SK-N-SH treated with all-trans-retinoic acid at 6 μM for 48 hours (cell line): ENCODE measurements around the gene FGF3.

Source experiments
- ATAC-seq: fragments of 200-7000 bp; cut with Tn5 transposase; 3 replicates; pipeline ENCODE4 v1.9.1; 2020; ENCODE audit warnings: mild to moderate bottlenecking, moderate library complexity
- ARNTL ChIP-seq: fragments of 450-650 bp; formaldehyde crosslinking; IDR thresholded peaks from 2 replicates; pipeline ENCODE4 v1.5.0; 2020; ENCODE audit warnings: low read depth, mild to moderate bottlenecking, moderate library complexity, borderline replicate concordance
- BACH2 ChIP-seq: fragments of 250-450 bp; sonication (Bioruptor Pico); IDR thresholded peaks from 2 replicates; pipeline ENCODE4 v1.9.0; 2021; ENCODE audit warnings: mild to moderate bottlenecking, borderline replicate concordance
- CSDC2 ChIP-seq: fragments of 250-450 bp; sonication (Bioruptor Pico); IDR thresholded peaks from 2 replicates; pipeline ENCODE4 v1.5.0; 2020; ENCODE audit warnings: mild to moderate bottlenecking, moderate library complexity
- GLIS3 ChIP-seq: fragments of 250-450 bp; sonication (Bioruptor Pico); IDR thresholded peaks from 2 replicates; pipeline ENCODE4 v1.5.0; 2020; ENCODE audit warnings: mild to moderate bottlenecking, moderate library complexity
- ISL1 ChIP-seq: fragments of 250-450 bp; sonication (Bioruptor Pico); IDR thresholded peaks from 2 replicates; pipeline ENCODE4 v2.1.2; 2022; ENCODE audit warnings: mild to moderate bottlenecking, moderate library complexity
- OSR1 ChIP-seq: fragments of 250-450 bp; sonication (Bioruptor Pico); IDR thresholded peaks from 2 replicates; pipeline ENCODE4 v1.8.0; 2022; ENCODE audit warnings: moderate library complexity, mild to moderate bottlenecking, inconsistent platforms
- PPARA ChIP-seq: fragments of 250-450 bp; sonication (Bioruptor Pico); IDR thresholded peaks from 2 replicates; pipeline ENCODE4 v1.5.0; 2020; ENCODE audit warnings: mild to moderate bottlenecking, borderline replicate concordance
- RARB ChIP-seq: fragments of 250-450 bp; sonication (Bioruptor Pico); IDR thresholded peaks from 2 replicates; pipeline ENCODE4 v1.8.0; 2021; ENCODE audit warnings: mild to moderate bottlenecking, moderate library complexity
- SNAI2 ChIP-seq: fragments of 250-450 bp; sonication (Bioruptor Pico); IDR thresholded peaks from 2 replicates; pipeline ENCODE4 v1.5.0; 2020; ENCODE audit warnings: mild to moderate bottlenecking, moderate library complexity
- TCF4 ChIP-seq: fragments of 250-450 bp; sonication (Bioruptor Pico); IDR thresholded peaks from 2 replicates; pipeline ENCODE4 v1.8.0; 2021; ENCODE audit warnings: mild to moderate bottlenecking, moderate library complexity, borderline replicate concordance
- TOX ChIP-seq: fragments of 250-450 bp; sonication (Bioruptor Pico); IDR thresholded peaks from 2 replicates; pipeline ENCODE4 v1.8.0; 2021; ENCODE audit warnings: mild to moderate bottlenecking, moderate library complexity, borderline replicate concordance
- ZC3H10 ChIP-seq: fragments of 250-450 bp; sonication (Bioruptor Pico); IDR thresholded peaks from 2 replicates; pipeline ENCODE4 v1.5.1; 2021; ENCODE audit warnings: mild to moderate bottlenecking, moderate library complexity
- ZFP3 ChIP-seq: fragments of 250-450 bp; sonication (Bioruptor Pico); IDR thresholded peaks from 2 replicates; pipeline ENCODE4 v1.5.0; 2020; ENCODE audit warnings: mild to moderate bottlenecking, moderate library complexity
- ZFP30 ChIP-seq: fragments of 450-650 bp; formaldehyde crosslinking; IDR thresholded peaks from 2 replicates; pipeline ENCODE4 v1.5.0; 2022; ENCODE audit warnings: mild to moderate bottlenecking, moderate library complexity
- TF ChIP-seq, protein P1 (sequence below): fragments of 250-450 bp; sonication (Bioruptor Pico); IDR thresholded peaks from 2 replicates; pipeline ENCODE4 v1.5.1; 2021; ENCODE audit warnings: mild to moderate bottlenecking, moderate library complexity
- TF ChIP-seq, protein P2 (sequence below): fragments of 250-450 bp; sonication (Bioruptor Pico); IDR thresholded peaks from 2 replicates; pipeline ENCODE4 v1.8.0; 2020; ENCODE audit warnings: mild to moderate bottlenecking, moderate library complexity, borderline replicate concordance
- TF ChIP-seq, protein P3 (sequence below): fragments of 250-450 bp; sonication (Bioruptor Pico); IDR thresholded peaks from 2 replicates; pipeline ENCODE4 v1.8.0; 2021; ENCODE audit warnings: low read depth, mild to moderate bottlenecking, moderate library complexity, borderline replicate concordance
- TF ChIP-seq, protein P4 (sequence below): fragments of 250-450 bp; sonication (Bioruptor Pico); IDR thresholded peaks from 2 replicates; pipeline ENCODE4 v1.5.1; 2020; ENCODE audit warnings: low read depth, mild to moderate bottlenecking, moderate library complexity
- TF ChIP-seq, protein P5 (sequence below): fragments of 250-450 bp; sonication (Bioruptor Pico); IDR thresholded peaks from 2 replicates; pipeline ENCODE4 v1.5.0; 2020; ENCODE audit warnings: mild to moderate bottlenecking, moderate library complexity

The FGF3 gene

DNA sequence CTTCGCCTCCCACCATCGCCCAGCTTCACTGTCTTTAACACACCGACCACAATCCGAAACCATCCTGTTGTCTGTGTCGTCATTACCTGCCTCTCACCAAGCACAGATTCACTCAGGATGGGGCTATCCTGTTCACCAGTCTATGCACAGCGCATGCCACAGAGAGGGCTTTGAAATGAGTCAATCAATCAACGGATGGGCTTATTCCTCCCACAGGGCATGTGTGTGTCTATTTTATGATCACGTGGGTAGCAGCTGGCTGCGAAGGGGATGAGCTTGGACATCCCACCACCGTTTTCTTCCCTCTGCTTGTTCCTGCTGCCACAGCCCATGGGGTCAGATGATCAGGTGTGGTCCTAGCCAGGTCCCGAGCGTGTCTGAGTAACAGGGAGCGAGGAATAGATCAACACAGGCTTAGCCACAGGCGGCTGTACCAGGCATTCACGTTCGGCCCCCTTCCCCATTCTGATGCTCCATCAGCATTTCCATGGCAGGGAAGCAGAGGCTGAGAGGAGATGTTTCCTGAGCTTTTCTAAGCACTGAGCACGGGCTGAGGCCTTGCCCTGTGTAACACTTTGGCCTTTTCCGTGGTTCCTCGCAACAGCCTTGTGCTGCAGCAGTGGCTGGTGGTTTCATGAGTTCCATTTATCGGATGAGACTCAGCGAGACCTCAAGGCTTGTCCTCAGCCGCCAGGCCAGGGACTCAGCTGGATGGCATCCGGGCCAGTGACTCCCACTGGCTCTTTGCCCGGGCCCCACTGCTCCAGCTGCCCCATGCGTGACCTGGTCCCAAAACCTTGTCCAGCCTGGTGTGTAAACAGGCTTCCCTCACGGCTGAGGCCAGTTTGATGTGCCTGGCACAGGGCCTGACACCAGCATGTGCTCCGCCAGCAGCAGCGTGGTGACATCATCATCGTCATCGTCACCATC is 48.1 kb upstream of the FGF3 start:
- ATAC-seq = no peak
- TF ChIP-seq, protein P1, sequence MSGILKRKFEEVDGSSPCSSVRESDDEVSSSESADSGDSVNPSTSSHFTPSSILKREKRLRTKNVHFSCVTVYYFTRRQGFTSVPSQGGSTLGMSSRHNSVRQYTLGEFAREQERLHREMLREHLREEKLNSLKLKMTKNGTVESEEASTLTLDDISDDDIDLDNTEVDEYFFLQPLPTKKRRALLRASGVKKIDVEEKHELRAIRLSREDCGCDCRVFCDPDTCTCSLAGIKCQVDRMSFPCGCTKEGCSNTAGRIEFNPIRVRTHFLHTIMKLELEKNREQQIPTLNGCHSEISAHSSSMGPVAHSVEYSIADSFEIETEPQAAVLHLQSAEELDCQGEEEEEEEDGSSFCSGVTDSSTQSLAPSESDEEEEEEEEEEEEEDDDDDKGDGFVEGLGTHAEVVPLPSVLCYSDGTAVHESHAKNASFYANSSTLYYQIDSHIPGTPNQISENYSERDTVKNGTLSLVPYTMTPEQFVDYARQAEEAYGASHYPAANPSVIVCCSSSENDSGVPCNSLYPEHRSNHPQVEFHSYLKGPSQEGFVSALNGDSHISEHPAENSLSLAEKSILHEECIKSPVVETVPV (CRISPR knock-in tag) = no peak
- TF ChIP-seq PPARA (CRISPR knock-in tag) (no peak), ZFP30 (no peak), ZFP3 (CRISPR knock-in tag) (no peak), ARNTL (CRISPR knock-in tag) (no peak), TOX (CRISPR knock-in tag) (no peak), RARB (CRISPR knock-in tag) (no peak), SNAI2 (CRISPR knock-in tag) (no peak)
- TF ChIP-seq, protein P2, sequence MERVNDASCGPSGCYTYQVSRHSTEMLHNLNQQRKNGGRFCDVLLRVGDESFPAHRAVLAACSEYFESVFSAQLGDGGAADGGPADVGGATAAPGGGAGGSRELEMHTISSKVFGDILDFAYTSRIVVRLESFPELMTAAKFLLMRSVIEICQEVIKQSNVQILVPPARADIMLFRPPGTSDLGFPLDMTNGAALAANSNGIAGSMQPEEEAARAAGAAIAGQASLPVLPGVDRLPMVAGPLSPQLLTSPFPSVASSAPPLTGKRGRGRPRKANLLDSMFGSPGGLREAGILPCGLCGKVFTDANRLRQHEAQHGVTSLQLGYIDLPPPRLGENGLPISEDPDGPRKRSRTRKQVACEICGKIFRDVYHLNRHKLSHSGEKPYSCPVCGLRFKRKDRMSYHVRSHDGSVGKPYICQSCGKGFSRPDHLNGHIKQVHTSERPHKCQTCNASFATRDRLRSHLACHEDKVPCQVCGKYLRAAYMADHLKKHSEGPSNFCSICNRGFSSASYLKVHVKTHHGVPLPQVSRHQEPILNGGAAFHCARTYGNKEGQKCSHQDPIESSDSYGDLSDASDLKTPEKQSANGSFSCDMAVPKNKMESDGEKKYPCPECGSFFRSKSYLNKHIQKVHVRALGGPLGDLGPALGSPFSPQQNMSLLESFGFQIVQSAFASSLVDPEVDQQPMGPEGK = no peak
- TF ChIP-seq, protein P3, sequence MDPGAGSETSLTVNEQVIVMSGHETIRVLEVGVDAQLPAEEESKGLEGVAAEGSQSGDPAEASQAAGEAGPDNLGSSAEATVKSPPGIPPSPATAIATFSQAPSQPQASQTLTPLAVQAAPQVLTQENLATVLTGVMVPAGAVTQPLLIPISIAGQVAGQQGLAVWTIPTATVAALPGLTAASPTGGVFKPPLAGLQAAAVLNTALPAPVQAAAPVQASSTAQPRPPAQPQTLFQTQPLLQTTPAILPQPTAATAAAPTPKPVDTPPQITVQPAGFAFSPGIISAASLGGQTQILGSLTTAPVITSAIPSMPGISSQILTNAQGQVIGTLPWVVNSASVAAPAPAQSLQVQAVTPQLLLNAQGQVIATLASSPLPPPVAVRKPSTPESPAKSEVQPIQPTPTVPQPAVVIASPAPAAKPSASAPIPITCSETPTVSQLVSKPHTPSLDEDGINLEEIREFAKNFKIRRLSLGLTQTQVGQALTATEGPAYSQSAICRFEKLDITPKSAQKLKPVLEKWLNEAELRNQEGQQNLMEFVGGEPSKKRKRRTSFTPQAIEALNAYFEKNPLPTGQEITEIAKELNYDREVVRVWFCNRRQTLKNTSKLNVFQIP (CRISPR knock-in tag) = no peak

DNA sequence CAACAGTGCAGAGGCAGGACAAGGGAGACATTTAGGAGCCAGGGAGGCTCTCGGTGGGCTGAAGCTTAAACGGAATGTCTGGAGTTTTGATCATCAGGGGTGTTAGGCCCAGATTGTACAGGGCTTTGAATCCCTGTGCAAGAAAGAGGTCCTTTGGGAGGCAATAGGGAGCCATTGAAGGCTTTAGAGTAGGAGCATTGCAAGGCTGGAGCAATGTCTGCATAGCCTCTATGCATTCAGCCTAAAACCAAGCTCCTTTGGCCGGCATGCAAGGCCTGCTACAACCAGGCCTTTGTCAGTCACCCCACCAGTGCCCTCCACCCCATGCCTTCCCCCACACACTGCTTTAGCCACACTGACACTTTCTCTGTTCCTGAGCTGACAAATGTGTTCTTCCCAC is 47.4 kb upstream of the FGF3 start:
- ATAC-seq = no peak
- TF ChIP-seq BACH2 = no peak
- no peak for TF ChIP-seq TCF4 (CRISPR knock-in tag)
- TF ChIP-seq, protein P4, sequence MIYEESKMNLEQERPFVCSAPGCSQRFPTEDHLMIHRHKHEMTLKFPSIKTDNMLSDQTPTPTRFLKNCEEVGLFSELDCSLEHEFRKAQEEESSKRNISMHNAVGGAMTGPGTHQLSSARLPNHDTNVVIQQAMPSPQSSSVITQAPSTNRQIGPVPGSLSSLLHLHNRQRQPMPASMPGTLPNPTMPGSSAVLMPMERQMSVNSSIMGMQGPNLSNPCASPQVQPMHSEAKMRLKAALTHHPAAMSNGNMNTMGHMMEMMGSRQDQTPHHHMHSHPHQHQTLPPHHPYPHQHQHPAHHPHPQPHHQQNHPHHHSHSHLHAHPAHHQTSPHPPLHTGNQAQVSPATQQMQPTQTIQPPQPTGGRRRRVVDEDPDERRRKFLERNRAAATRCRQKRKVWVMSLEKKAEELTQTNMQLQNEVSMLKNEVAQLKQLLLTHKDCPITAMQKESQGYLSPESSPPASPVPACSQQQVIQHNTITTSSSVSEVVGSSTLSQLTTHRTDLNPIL (CRISPR knock-in tag) = no peak
- TF ChIP-seq GLIS3 (CRISPR knock-in tag) = no peak
- TF ChIP-seq ISL1 (CRISPR knock-in tag) = no peak
- TF ChIP-seq, protein P5, sequence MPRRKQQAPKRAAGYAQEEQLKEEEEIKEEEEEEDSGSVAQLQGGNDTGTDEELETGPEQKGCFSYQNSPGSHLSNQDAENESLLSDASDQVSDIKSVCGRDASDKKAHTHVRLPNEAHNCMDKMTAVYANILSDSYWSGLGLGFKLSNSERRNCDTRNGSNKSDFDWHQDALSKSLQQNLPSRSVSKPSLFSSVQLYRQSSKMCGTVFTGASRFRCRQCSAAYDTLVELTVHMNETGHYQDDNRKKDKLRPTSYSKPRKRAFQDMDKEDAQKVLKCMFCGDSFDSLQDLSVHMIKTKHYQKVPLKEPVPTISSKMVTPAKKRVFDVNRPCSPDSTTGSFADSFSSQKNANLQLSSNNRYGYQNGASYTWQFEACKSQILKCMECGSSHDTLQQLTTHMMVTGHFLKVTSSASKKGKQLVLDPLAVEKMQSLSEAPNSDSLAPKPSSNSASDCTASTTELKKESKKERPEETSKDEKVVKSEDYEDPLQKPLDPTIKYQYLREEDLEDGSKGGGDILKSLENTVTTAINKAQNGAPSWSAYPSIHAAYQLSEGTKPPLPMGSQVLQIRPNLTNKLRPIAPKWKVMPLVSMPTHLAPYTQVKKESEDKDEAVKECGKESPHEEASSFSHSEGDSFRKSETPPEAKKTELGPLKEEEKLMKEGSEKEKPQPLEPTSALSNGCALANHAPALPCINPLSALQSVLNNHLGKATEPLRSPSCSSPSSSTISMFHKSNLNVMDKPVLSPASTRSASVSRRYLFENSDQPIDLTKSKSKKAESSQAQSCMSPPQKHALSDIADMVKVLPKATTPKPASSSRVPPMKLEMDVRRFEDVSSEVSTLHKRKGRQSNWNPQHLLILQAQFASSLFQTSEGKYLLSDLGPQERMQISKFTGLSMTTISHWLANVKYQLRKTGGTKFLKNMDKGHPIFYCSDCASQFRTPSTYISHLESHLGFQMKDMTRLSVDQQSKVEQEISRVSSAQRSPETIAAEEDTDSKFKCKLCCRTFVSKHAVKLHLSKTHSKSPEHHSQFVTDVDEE (CRISPR knock-in tag) = no peak
- no peak for TF ChIP-seq PPARA (CRISPR knock-in tag)
- TF ChIP-seq OSR1 = no peak
- no peak for TF ChIP-seq CSDC2
- TF ChIP-seq, protein P3 (CRISPR knock-in tag) = no peak
- TF ChIP-seq ZC3H10 (CRISPR knock-in tag) = no peak
- TF ChIP-seq, protein P1 (CRISPR knock-in tag) = no peak
- TF ChIP-seq ARNTL (CRISPR knock-in tag) = no peak
- TF ChIP-seq ZFP3 (CRISPR knock-in tag) = no peak
